ENCODE data around the gene TRPM3.

GRCh38 chr9:70962761-70963440, 158.5 kb downstream of the TRPM3 start:
- TF ChIP-seq POLR2AphosphoS5 (IDR thresholded peaks at IDR 0.05; ENCODE audit: low read depth) (no peak), CTCF (IDR thresholded peaks at IDR 0.05; ENCODE audit: insufficient read depth, low read length) (no peak)
